Epidermal melanocyte (primary cell): ENCODE results near the gene CNTRL.

Source experiments
- DNase-seq: peaks from one replicate; pipeline ENCODE4 v3.0.0; 2011; ENCODE audit warnings: low spot score; ENCODE audit not compliant: insufficient read length

The CNTRL gene

DNA sequence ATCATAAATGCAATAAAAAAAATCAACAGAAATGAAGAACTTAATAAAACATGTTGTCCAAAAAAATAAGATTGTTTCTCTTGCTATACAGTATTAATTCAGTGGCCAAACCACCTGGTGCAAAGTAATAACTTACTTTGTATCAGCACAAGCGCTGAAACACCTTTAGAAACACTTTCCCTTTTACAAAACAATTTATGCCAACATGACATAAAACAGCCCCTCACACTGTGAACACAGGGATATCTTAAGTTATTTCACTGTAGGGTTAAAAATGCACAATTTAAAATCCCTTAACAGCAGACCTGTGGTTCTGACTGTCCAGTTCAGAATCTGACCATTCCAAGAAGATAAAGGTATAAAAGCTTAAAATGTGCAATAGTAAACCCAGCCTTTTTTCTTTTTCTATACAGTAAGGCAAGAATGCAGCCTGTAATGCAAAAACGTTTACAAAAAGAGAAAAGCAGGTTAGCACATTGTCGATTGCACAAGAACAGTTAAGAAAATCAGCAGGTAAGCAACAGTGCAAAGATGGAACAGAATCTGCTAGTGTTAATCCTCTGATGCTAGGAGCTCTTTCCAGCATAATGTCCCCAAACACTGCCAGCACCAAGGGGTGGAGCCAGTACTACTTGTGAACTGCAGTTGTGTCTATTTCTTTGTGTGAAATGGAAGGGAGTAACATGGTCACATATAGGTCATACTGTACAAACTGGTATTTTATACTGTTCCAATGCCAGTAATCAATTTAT is 105.4 kb downstream of the CNTRL start:
- DNase-seq: no peak

DNA sequence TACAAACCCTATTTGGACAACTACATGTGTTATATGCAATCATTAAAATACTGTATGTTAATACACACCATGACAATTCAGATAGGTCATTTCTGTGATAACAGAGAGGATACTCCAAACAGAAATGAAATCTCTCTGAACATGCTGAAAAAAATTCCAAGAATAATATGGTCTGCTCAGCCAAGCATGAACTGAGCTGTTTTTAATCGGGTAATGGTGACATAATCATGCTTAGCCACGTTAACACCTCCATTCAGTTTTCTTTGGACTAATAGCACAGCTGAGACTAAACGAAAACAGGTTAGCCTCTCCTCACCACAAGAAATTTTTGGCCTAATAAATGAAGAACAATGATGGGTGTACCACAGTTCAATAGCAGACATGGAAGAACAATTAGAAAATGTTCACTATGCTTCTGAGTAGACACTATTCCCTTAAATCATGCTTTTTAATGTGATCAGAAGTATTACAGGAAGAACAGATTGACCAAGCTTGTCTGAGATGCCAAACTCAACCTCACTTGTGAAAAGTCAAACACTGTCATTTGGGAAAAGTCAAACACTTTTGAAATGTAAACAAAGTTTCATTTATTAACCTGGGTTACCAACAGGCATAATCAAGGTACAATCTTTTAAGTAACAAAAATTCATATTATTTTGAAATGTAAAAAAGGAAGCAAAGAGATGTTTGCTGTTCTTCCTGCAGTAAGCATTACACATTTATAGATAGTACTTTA is 107.5 kb downstream of the CNTRL start:
- DNase-seq: no peak

DNA sequence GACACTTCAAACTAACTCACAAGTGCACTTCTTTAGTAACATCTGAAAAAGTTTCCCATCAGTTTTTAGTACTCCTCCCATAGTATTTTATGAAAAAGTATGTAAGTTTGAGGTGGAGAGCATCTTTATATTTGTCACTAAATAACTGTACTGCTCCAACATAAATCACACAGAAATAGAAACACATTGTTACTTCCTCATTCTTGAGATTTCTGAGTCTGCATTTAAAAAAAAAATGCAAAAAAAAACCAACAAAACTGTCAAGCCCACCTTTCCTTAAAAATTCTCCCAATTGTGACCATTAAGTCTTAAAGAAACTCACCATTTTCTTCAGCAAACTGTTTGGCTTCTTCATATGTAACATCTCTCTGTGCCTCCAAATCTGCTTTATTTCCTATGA is 108.2 kb downstream of the CNTRL start:
- DNase-seq: no peak

DNA sequence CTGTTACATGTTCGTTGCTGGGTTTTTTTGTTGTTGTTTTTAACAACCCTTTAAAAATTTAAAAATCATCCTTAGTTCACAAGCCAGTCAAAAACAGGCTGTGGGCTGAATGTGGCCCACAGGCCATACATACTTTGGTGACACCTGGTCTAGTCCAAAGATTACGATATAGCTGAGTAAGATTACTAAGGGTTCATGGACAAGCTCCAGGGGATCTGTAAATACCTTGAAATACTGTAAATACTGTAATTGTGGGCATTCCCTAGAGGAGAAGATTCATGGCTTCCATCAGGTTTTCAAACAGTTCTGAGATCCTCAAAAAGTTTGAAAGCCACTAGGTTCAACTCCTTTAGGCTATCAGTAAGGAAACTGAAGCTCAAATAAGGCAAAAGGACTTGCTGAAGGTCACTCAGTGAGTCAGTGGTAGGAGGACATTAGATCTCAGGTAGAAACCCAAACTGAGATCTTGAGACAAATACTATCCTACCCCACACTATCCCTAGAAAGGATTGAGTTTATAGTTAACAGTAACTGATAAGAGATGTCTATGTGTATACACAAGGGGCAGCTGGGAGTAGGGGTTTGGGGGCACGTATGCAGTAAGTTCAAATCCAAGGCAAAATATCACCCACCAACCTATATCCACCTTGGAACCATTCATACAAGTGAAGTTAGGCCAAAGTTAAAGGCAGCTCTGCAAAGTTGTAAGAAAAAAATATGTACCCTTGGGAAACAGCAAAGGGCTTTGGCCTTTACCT is 109.1 kb downstream of the CNTRL start:
- no peak for DNase-seq

DNA sequence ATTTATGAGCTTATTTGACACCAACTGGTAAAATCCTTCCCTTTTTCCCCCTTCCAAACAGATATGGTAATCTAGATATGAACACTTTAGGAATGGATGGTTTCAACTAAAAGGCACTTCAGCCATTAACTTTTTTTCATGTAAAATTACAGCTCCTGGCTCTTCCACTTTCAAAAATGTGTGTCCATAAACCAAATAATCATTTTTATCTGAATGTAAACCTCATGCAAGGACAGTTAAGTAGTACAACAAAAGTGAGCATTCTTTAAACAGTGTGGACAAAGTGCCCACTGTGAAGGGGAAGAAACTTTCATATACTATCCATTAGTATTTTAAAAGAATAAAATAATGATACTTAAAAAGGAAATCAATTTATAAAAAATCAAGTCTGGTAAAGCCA is 109.7 kb downstream of the CNTRL start:
- no peak for DNase-seq

DNA sequence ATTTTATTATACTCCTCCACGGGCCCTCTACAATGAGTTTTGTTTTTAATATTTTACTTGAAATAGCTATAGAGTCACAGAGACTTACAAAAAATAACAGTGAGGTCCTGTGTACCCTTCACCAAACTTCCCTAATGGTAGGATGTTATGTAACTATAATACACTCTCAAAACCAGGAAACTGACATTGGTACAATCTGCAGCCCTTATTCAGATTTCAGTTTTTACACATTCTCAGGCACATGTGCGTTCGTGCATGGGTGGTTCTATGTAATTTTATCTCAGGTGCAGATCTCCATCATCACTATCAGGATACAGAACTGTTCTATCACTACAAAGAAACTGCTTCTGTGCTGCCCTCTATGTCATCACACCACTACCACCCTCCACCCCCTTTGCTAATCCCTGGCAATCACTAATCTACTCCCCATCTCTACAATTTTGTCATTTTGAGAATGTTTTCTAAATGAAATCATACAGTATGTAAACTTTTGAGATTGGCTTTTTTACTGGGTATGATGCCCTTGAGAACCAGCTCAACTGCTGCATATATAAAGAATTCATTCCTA is 110.5 kb downstream of the CNTRL start:
- DNase-seq: no peak

DNA sequence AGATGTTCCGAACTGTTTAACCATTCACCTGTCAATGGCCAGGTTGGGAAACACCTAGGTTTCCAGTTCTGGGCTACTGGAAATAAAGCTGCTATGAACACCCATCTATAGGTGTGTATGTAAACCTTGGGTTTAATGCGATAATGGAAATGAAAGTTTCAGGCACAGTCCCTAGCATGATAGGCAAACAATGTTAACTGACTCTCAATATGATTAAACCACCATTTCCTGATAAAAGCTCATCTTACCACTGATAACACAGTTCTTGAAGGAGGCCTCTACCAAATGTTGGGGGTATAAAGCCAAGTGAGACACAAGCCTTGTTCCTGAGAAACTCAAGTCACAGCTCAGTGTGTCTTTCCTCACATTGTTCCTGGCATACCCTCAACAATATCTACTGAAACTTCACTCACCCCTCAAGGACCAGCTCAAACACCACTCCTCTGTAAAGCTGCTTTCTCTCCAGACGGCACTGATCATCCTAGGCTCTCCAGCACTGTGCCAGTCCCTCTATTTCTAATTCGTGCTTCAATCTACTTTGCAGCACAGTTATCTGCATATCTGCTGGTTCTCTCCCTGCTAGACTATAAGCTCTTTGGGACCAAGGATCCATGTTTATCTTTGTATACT is 111.1 kb downstream of the CNTRL start:
- no peak for DNase-seq

DNA sequence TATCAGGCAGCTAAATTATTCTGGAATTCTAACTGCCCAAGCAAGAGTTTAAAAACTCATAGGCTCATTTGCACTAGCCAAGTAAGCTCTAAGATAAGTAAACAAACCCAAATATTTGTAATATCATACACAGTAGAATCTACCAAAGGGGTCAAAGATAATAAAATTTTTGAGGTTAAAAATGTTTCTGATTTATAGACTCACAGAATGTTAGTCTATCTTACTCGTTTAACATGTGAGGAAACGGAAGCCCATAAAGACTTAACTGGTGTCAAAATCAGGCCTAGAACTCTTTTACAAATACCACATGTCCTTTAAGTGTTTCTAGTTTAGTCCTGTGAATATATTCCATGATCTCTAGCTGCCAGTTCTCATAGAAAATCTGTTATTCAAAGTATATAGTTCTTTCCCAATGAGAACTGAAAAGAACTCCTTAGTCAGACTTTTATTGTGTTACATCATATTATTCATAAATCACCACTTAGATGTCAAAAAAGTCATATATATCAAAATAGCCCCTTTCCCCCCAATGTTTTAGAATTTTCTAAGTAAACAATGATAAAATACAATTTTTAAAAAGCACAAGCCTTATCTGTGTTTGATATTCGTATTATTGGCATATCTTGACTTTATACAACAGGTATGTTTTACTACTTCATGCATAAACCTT is 113.0 kb downstream of the CNTRL start:
- DNase-seq: no peak

DNA sequence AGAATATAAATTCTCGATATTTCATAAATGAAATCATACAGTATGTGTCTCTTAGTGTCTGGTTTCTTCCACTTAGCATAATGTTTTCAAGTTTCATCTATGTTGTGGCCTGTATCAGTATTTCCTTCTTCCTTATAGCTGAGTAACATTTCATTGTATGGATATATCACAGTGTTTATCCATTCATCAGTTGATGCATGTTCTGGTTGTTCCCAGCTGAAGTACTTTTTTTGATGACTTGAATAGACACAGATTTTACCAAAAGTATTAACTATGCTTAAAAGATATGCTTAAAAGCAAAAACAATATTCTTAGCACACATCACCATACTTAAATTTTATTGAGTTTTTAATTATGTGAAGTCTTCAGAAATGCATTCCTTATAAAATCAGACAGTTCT is 114.3 kb downstream of the CNTRL start:
- DNase-seq: no peak

DNA sequence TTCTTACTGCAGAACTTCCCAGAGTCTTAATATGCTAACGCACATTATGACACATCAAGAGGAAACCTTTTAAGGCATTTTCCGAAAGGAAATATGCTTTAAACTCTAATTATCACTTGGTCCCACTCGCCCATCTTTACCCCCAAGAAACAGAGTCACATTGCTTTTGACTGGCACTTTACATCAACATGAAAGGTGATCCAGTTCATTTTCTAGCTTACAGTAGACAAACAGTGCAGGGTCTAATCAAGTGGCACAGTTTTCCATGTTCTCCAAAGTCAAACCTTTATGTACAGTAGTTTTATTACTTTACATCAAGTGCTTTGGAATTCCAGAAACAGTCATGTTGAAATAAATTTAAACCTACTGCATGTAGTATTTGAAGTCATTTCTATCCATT is 114.9 kb downstream of the CNTRL start:
- DNase-seq: no peak

DNA sequence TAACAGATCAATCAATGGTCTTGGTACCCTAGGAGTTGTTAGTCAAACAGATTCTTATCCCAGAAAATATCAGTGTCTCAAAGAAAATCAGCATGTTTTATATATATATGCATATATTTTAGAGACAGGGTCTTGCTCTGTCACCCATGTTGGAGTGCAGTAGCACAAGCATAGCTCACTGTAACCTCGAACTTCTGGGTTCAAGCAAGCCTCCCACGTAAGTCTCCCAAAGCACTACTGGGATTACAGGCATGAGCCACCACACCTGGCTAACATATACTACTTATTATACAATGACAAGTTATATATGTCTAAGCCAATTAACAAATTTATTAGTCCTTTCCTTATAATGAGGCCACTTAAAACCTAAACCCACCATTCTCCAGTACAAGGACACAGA is 116.5 kb downstream of the CNTRL start:
- no peak for DNase-seq

DNA sequence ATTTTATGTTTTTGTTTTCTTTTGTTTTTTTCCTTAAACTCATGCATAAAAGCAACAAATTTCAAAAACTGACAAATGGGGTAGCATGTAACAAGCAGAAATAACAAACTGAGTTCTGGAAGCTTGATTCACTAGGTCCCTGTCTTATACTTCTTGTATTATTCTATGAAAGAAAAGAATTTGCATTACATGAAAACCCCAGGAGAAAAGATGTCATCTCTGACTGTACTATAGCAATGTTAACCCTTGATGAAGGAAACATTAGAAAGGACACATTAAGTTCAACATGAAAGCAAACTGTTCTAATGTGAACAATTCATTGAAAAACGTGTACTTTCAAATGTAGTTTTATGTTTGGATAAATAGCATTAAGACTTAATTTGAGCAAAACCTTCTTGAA is 117.8 kb downstream of the CNTRL start:
- no peak for DNase-seq

DNA sequence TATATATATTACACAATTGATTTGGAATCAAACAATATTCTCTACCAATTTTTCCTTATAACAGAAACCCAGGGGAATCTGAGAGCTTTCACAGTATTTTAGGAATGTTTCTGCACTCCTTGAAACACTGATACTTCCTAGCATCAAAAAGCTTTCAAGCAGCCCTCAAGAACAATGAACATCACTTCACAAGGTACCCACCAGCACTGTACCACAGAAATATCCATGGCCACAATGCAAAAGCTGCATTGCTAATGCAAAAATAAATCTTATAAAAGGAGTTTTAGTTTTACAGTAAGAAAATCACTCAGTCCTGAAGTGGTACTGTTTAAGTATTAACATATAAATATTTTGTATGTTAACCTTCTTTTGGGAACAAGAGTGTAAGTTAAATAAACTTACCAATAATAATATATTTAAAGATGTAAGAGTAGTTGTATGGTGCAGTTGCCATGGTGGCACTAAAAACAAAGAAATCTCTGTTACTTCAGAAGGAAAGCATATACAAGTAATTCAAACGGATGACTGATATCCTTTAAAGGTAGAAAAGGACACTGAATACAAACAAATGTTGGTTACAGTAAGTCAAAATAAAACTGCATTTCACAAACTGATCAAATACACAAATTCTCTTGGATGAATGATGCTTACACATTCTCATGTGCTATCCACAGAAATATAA is 118.3 kb downstream of the CNTRL start:
- no peak for DNase-seq

DNA sequence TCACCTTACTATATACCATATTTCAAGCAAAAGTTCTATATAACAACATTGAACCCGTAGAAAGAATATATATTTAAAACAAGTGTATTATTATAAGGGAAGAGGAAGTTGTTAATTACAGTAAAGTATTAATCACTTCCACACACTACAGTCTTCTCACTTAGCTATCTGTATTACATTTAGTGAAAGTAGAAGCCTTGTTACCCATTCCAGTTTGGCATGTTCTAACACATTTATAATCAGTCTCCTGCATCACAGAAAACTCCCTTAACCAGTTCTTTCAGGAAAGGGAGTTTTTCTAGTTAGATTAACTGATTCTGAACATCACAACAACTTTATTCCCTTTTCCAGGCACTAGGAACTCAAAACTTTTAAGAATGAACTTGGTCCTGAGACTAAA is 120.0 kb downstream of the CNTRL start:
- DNase-seq: no peak

DNA sequence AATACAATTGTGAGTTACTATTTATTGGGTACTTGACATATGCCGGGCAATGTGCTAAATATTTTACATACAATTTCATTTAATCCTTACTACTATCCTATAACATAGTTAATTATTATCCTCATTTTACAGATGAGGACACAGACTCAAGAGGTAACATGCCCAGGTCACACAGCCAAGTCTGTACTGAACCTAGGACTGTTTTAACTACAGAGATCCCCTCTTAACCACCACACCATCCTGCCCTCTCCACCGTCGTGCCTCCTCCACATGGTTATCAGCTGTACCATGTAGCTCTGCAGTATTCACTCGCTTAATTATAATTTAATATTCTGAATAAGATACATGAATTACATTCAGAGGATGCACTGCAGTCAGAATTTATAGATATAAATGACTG is 121.6 kb downstream of the CNTRL start:
- no peak for DNase-seq

DNA sequence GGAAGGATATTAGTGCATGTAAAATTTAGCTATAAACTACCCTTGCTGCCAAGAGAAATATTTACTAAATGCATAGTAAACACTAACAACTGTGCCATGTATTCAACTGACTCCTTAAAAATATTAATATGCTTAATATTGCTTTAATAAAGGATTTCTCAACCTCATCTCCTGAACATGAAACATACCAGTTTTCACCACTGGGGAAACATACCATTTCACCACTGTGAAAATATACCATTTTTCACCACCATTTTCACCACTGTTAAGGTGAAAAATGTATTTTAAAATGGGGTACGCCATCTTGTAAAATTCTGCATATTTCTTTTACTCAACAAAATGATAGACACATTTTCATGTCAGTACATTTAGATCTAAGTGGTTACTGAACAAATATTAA is 122.4 kb downstream of the CNTRL start:
- no peak for DNase-seq

DNA sequence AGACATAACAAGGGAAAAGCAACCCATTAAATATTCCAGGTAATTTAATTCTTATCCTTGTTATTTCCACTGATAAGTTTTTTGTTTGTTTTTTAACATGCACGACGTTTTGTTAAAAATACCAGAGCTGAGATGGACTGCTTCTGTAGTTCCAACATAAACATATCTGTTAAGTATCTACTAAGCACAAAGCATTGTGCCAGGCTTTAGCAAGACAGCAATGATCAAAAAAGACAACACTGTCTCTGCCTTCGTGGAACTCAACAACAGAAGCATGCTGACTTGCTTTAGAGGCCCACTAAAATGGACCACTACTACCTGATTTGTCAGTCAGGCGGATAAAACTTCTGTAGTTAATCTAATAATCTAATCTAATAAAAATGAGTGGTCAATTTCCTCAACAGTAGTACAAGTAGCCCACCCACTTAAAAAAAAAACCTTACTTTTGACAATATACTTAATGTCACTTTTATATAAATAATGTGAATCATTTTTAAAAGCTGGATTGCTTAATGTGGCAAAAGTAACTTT is 123.8 kb downstream of the CNTRL start:
- no peak for DNase-seq

DNA sequence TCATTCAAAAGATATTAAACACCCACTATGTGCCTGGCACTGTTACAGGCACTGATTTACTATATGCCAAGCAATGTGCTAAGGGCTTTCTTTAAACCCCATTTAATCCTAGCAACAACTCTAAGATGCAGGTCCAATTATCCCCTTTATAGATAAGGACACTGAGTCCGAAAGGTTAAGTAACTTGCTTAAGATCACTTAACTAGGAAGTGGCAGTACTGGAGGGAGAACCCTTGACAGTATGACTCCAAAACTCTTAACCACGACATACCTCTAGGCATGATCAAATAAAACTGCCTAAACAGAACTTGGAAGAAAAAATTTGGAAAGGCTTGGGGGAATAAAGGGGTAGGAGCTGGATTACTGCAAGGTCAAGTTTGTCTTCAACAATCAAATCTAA is 125.2 kb downstream of the CNTRL start:
- DNase-seq: no peak

DNA sequence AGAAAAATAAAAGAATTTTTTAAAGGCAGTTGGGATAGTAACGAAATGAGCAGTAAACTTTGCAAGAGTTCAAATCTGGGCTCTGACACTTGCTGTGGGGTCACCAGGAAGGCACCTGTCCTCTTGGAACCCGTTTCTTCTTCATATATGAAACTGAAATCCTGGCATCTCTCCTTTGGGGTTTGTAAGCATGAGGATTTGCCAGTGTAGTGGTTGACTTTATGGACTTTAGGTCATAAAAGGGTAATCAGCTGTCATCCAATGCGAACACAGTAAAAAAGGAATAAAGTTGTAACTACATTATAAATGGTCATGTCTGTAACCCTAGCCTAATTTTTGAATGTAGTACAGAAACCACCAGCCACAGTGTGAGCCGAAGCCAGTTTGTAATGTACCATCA is 125.6 kb downstream of the CNTRL start:
- DNase-seq: no peak

DNA sequence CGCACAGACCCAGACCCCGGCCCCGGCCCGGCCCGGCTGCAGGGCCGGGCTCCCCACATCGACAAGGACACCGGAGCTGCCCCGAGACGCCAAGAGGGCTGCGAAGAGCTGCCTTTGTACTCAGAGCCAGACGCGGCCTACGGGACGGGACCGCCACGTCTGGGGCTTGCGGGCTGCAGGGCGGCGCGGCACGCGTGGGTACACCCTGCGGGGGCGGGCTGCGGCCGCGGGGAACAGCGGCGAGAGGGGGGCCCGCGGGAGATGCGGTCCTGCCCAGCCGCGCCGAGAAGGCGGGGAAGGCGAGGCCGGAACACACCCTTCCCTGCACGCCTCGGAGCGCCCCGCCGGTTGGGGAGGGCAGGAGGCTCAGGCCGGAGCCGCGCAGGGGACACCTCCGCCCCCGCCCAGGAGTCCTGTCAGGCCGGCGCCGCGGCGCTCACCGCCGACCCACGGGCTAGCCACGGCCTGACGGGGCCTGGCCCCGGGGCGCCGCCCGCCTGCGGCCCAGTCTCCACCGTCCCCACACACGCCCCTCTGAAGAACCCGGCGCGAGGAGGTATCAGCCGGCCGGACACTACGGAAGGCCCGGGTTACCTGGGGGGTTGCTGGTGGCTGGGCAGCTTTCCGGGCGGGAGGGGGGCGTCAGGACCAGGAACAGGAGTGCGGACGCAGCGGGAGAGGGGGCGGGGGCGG is 126.4 kb downstream of the CNTRL start:
- DNase-seq: no peak
